CD4-positive, alpha-beta T cell (primary cell): ENCODE results near the gene CNRIP1. TPM values are rescaled to one million over a fixed set of nuclear protein-coding genes. Genes with fewer than 3 reads are reported as not detected.
A peak's percentile ranks its signal among the peaks of the same experiment; 100 is the strongest.

Experiments
- ATAC-seq: fragments of 200-7000 bp; cut with Tn5 transposase; one replicate; pipeline ENCODE4 v1.10.0; 2022; ENCODE audit warnings: mild to moderate bottlenecking; ENCODE audit not compliant: poor library complexity
- CTCF ChIA-PET: fragments of 350-600 bp; sonication (Branson Sonifier 250); formaldehyde crosslinking; loops from one replicate; lab custom pipeline; 2021; ENCODE audit warnings: antibody characterized with exemption, inconsistent platforms; lab: Charles Lee
- POLR2A ChIA-PET: fragments of 350-600 bp; sonication (Branson Sonifier 250); formaldehyde crosslinking; loops from one replicate; lab custom pipeline; 2021; ENCODE audit warnings: antibody characterized with exemption, inconsistent platforms; lab: Charles Lee
- DNase-seq, 14 experiments: peaks; one replicate each; pipeline ENCODE4 v3.0.0-alpha.2; 2013 to 2020; ENCODE audit warnings: mixed read lengths in 2 of 14
- H3K27ac ChIP-seq, 2 donors: one replicate each; pipeline versions ENCODE4 v1.5.1 to v1.7.0; 2013; ENCODE audit warnings: low read length in 2 of 2, low read depth in 1 of 2, mild to moderate bottlenecking in 1 of 2
- H3K27me3 ChIP-seq, 2 experiments: 1 replicate in 1 of 2; 2 replicates in 1 of 2; pipeline versions ENCODE4 v1.6.1 to v1.7.0; 2013; ENCODE audit warnings: low read length in 2 of 2, control low read depth in 1 of 2, mild to moderate bottlenecking in 1 of 2, moderate library complexity in 1 of 2; ENCODE audit not compliant: insufficient read depth in 2 of 2, control insufficient read depth in 1 of 2
- H3K36me3 ChIP-seq: one replicate; pipeline ENCODE4 v1.6.1; 2013; ENCODE audit warnings: low read length, control low read depth; ENCODE audit not compliant: insufficient read depth
- H3K4me1 ChIP-seq: one replicate; pipeline ENCODE4 v1.6.1; 2013; ENCODE audit warnings: low read length, control low read depth; ENCODE audit not compliant: insufficient read depth
- H3K4me3 ChIP-seq: one replicate; pipeline ENCODE4 v1.5.1; 2013; ENCODE audit warnings: mild to moderate bottlenecking, low read length, moderate library complexity
- H3K9me3 ChIP-seq, 2 experiments: 1 replicate in 1 of 2; 2 replicates in 1 of 2; pipeline versions ENCODE4 v1.6.1 to v1.7.0; 2013; ENCODE audit warnings: low read length in 2 of 2, mild to moderate bottlenecking in 2 of 2, control low read depth in 1 of 2, moderate library complexity in 1 of 2; ENCODE audit not compliant: control insufficient read depth in 1 of 2, insufficient read depth in 1 of 2
- H3K27ac Mint-ChIP-seq: one replicate; pipeline ENCODE4 v1.8.0; 2020; ENCODE audit warnings: mixed read lengths
- H3K27me3 Mint-ChIP-seq: one replicate; pipeline ENCODE4 v1.8.0; 2021; ENCODE audit warnings: mixed read lengths
- H3K36me3 Mint-ChIP-seq: one replicate; pipeline ENCODE4 v1.8.0; 2021; ENCODE audit warnings: low read depth, mixed read lengths
- H3K4me1 Mint-ChIP-seq: one replicate; pipeline ENCODE4 v1.8.0; 2021; ENCODE audit warnings: low read depth, mixed read lengths
- H3K4me3 Mint-ChIP-seq: one replicate; pipeline ENCODE4 v1.8.0; 2020; ENCODE audit warnings: mild to moderate bottlenecking, mixed read lengths
- H3K9me3 Mint-ChIP-seq: one replicate; pipeline ENCODE4 v1.8.0; 2020; ENCODE audit warnings: mixed read lengths
- intact Hi-C, 2 experiments: fragments of 100-400 bp; cut with DNase I in 1 of 2; cut with micrococcal nuclease in 1 of 2; formaldehyde crosslinking; loops; one replicate each; pipeline versions ENCODE4 v1.15.1 to v1.9.0; 2023 to 2025; cut with DNase I, micrococcal nuclease
- total RNA-seq, 174 experiments: library from RNA in 2 of 174; stranded (reverse) in 2 of 174; gene quantifications; one replicate each; pipeline ENCODE4 v1.2.3 and lab custom pipeline; 2021 to 2026
- TF ChIP-seq, protein P1 (sequence below): fragments of 200-600 bp; IDR thresholded peaks from one replicate; pipeline ENCODE4 v1.8.0; 2022; ENCODE audit warnings: antibody characterized with exemption, mild to moderate bottlenecking

The CNRIP1 gene
- total RNA-seq, 2 experiments from 2014 or later, result not detected

DNA sequence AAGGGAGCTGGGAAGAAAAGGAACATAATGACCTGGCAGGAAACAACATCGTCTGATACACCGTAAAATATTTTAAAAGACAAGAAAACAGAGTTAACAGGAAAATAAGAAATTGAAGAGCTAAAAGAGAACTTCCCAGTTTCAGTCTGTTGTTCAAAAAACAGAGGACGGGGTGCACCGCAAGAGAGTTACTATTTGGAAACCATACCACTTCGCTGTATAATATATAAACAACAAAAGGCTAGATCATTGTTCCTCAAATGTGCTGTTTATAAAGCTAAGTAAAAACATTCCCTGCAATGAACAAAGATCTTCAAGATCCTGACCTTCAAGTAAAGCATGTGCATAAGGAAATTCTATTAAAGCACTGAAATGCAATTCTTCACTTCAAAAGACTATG lies 69.6 kb downstream of the CNRIP1 start:
- Mint-ChIP-seq H3K9me3 (no peaks in the 10 kb centered on the region), H3K27ac (no peak overlapping the region), H3K27me3 (peaks cover 5% of the 10 kb centered on the region), H3K4me3 (peak overlapping the region; percentile 94), H3K4me1 (peaks cover 40% of the 10 kb centered on the region), H3K36me3 (peaks cover 30% of the 10 kb centered on the region)
- Histone ChIP-seq H3K4me1 (peaks cover 43% of the 10 kb centered on the region), H3K36me3 (no peaks in the 10 kb centered on the region), H3K4me3 (peak overlapping the region; percentile 84), H3K27ac (peak overlapping the region; percentile 90 to 92), H3K27me3 (no peaks in the 10 kb centered on the region), H3K9me3 (no peaks in the 10 kb centered on the region)
- ChIA-PET CTCF (interaction anchor here (0.5 to 1.7 kb wide), 10 partner anchors 9 to 128 kb away, joined by 3 to 5 read pairs (median 3); no protein-coding TSS in a partner anchor), POLR2A (interaction anchor here (1.0 to 6.2 kb wide), 6 partner anchors 14 to 93 kb away, joined by 3 to 95 read pairs (median 6); partner anchors contain the start of gene PNO1)
- no peak for ATAC-seq
- TF ChIP-seq, protein P1, sequence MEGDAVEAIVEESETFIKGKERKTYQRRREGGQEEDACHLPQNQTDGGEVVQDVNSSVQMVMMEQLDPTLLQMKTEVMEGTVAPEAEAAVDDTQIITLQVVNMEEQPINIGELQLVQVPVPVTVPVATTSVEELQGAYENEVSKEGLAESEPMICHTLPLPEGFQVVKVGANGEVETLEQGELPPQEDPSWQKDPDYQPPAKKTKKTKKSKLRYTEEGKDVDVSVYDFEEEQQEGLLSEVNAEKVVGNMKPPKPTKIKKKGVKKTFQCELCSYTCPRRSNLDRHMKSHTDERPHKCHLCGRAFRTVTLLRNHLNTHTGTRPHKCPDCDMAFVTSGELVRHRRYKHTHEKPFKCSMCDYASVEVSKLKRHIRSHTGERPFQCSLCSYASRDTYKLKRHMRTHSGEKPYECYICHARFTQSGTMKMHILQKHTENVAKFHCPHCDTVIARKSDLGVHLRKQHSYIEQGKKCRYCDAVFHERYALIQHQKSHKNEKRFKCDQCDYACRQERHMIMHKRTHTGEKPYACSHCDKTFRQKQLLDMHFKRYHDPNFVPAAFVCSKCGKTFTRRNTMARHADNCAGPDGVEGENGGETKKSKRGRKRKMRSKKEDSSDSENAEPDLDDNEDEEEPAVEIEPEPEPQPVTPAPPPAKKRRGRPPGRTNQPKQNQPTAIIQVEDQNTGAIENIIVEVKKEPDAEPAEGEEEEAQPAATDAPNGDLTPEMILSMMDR, result no peak
- intact Hi-C loops, result loop anchor here (2.0 to 5.0 kb wide), 3 partner anchors 43 to 188 kb away; partner anchors contain the start of gene C1D (in 1 of the 2)
- peak in 3 of 14 experiments; percentile 20 to 30 (median 24) for DNase-seq

DNA sequence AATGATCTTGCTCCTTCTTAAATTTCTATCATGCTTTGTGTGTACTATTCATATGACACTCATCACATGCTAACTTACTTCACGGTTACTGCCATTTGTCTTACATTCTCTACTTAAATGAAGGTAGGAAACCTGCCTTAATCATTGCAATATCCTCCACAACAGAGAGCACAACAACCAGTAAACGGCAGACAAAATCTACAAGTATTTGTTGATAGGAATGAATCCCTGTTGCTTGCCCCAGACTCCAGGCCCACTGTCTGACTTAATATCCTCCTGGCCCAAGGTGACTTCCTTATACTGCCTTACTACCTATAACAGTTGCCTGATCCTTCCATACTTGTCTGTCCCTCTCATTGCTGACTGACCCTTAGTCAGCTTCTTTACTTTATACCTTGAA lies 70.9 kb downstream of the CNRIP1 start:
- DNase-seq, result no peak
- H3K27ac ChIP-seq, result no peak overlapping the region
- Mint-ChIP-seq H3K36me3 (peaks cover 30% of the 10 kb centered on the region), H3K27me3 (peaks cover 5% of the 10 kb centered on the region), H3K27ac (no peak overlapping the region), H3K9me3 (no peaks in the 10 kb centered on the region), H3K4me3 (no peak overlapping the region), H3K4me1 (peaks cover 27% of the 10 kb centered on the region)
- ATAC-seq, result no peak
- POLR2A ChIA-PET, result interaction anchor here (0.6 kb wide), 1 partner anchor 24 kb away, joined by 4 read pairs; no protein-coding TSS in a partner anchor
- TF ChIP-seq, protein P1, result no peak
- H3K27me3 ChIP-seq, result no peaks in the 10 kb centered on the region
- no peak overlapping the region for H3K4me3 ChIP-seq
- CTCF ChIA-PET, result no interaction called here
- intact Hi-C loops, result no loop called here
- no peaks in the 10 kb centered on the region for H3K36me3 ChIP-seq
- no peaks in the 10 kb centered on the region for H3K9me3 ChIP-seq
- H3K4me1 ChIP-seq, result peaks cover 51% of the 10 kb centered on the region

DNA sequence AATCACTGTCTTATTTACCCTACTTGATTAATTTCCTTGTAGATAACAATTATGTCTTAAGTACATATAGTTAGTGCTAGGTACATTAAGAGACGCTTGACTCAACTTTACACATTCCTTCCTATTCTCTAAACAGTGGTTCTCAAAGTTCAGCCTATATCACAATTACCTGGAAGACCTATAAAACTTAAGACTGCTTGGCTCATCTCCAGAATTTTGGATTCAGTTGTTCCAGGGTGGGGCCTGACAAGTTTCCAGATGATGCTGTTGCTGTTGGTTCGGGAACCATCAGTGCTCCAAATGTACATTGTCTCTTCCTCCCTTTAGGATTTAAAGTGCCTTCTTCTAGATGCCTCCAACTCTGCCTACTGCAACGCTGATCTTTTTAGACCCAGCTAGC lies 71.4 kb downstream of the CNRIP1 start:
- peaks cover 51% of the 10 kb centered on the region for H3K4me1 ChIP-seq
- no peak for ATAC-seq
- TF ChIP-seq, protein P1, result no peak
- H3K36me3 Mint-ChIP-seq, result peaks cover 27% of the 10 kb centered on the region
- H3K4me3 ChIP-seq, result no peak overlapping the region
- H3K9me3 ChIP-seq, result no peaks in the 10 kb centered on the region
- H3K27me3 Mint-ChIP-seq, result peaks cover 5% of the 10 kb centered on the region
- H3K36me3 ChIP-seq, result no peaks in the 10 kb centered on the region
- no peak for DNase-seq
- H3K4me3 Mint-ChIP-seq, result no peak overlapping the region
- ChIA-PET POLR2A (interaction anchor here (0.6 kb wide), 1 partner anchor 25 kb away, joined by 4 read pairs; no protein-coding TSS in a partner anchor), CTCF (no interaction called here)
- no peak overlapping the region for H3K27ac ChIP-seq
- H3K27ac Mint-ChIP-seq, result no peak overlapping the region
- H3K9me3 Mint-ChIP-seq, result no peaks in the 10 kb centered on the region
- no peaks in the 10 kb centered on the region for H3K27me3 ChIP-seq
- peaks cover 27% of the 10 kb centered on the region for H3K4me1 Mint-ChIP-seq
- intact Hi-C loops, result no loop called here
